NCI-H345 treated with DMSO at 0.1 percent for 48 hours (cell line): ENCODE data around the gene ANKRD40CL.

ENCODE experiments used
- DNase-seq: peaks from one replicate; lab custom pipeline; 2025; ENCODE audit not compliant: unreplicated experiment; lab: John Stamatoyannopoulos, UW

ANKRD40CL gene

DNA sequence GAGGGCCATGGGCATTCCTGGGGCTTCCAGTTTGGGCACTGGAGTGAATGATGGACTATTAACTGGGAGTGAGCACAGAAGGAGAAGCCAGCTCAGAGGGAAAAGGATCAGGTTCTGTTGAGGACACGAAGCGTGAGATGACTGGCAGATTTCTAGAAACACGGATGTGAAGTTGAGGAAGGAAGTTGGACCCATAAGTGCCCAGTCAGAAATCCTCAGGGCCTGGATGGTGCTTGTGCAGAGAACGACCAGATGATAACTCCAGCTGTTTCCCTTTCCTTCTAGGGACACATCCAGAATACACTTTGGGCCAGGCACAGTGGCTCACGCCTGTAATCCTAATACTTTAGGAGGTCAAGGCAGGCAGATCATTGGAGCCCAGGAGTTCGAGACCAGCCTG, 23.3 kb upstream of the ANKRD40CL start:
- DNase-seq = no peak

DNA sequence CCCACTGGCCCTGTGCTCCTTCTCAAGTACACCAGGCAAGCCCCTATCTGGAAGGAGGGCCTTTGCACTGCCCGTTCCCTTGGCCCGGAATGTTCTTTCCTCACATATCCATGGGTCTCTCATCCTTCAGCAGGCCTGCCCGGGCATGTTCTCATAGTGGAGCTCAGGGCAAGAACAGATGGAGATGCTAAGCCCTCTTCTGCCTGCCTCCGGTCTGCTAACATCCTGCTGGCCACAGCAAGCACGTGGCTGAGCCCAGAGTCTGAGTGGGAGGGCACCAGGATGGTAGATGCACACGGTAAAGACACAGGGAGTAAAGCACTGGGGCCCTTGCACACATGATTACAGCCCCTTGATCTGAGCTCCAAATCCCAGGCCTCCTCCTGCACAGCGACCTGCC, 19.8 kb upstream of the ANKRD40CL start:
- no peak for DNase-seq

DNA sequence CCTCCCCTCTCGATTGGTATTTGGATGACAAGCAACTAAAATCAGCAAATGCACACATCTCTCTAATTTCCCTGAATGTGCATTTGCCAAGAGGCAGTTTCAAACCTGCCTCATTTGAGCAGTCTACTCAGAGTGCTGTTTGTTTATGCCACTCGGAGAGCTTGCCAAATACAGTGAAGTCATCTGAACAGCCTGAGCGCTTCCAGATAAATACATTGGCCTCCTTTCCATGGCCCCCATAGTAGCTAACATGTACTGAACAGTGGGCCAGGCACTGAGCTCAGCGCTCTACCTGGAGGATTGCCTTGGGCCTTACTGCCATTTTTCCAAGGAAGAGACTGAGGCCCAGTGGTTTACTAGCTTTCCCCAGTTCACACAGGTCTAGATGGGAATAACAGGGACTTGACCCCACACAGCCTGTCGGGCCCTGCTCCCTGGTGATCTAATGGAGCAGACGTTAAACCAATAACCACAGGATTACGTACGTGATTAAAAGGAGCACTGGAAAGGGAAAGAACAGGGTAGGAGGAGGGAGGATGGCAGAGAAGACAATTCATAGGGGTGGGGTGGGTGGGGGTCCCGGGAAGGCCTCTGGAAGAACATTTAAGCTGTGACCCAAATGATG, 18.7 kb upstream of the ANKRD40CL start:
- DNase-seq = no peak

DNA sequence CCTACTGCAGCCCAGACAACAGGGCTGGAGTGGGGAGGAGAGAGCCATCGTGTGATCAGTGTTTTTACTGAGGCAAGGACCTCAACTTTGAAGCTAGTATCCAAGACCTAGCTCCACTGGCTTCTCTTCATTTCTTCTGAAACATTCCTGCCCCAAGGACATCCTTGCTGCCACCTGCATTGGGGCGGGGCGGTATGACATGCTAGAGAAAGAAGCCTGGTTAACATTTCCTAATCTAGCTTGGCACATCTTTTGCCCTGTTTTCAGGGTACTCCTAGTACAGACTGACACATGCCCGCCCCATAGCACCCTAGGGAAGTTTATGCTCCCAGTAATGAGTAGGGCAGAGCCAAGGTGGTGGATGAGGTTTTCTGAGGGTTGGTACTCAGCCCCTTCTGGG, 17.8 kb upstream of the ANKRD40CL start:
- no peak for DNase-seq

DNA sequence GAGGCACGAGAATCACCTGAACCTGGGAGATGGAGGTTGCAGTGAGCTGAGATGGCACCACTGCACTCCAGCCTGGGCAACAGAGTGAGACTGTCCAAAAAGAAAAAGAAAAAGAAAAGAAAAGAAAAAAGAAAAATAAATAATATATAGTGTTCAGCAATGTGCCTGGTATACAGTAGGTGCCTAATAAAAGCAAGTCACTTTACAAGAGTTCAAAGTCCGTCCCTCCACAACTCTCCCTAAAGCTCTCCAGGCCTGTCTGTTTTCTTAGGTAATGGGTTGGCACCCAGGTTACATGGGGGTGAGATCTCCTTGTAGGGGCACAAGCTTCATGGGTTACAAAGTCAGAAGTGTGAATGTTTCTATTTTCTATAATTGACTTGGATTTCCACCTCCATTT, 16.6 kb upstream of the ANKRD40CL start:
- DNase-seq = no peak

DNA sequence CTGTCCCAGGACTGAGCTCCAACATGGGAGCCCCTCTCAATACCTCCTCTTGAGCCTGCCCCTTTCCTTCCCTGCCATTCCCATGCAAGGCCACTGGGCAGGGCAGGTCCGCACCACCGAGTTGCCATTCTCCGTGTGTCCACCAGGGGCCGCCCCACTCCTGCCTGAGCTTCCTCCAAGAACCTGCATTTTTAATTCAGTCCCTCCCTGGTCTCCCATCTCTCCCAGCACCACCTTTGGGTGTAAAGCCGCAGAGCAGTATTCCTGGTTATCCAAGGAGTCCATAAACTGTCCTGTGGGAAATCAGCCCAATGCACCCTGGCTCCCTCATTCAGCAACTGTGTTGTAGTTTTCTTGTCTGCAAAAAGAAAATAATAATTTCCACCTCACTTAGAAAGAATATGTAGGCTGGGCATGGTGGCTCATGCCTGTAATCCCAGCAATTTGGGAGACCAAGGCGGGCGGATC, 15.9 kb upstream of the ANKRD40CL start:
- DNase-seq = peak; percentile 67

DNA sequence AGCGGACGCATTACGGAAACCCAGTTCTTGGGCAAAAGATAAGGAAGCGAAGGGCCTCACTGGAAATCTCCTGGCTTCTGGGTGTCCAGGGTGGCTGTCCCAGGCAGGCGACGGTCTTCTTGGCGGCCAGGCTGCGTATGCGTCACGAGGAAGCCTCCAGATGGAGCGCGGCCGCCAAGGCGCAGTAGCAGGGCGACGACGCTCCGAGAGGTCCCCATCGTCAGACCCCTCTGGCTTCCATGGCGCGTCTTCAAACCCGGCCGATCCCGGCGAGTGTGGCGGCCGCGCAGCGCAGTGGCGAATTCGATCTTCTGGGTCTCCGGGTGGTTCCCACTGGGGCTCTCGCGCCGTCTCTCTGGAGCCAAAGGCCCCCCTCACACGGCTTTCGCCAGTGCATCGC, 13.8 kb upstream of the ANKRD40CL start:
- DNase-seq = no peak

DNA sequence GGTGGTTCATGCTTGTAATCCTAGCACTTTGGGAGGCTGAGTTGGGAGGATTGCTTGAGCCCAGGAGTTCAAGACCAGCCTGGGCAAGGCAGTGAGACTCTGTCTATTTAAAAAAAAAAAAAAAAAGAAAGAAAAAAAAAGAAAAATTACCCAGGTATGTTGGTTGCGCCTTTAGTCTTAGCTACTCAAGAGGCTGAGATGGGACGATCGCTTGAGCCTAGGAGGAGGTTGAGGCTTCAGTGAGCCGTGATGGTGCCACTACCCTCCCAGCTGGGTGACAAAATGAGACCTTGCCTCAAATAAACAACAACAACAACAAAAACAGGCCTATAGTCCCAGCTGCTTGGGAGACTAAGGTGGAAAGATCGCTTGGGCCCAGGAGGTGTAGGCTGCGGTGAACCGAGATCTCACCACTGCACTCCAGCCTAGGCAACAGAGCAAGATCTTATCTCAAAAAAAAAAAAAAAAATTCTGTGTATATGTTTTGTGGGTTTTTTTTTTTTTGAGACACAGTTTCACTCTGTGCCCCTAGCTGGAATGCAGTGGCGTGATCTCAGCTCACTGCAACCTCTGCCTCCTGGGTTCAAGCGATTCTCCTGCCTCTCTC, 12.5 kb upstream of the ANKRD40CL start:
- no peak for DNase-seq

DNA sequence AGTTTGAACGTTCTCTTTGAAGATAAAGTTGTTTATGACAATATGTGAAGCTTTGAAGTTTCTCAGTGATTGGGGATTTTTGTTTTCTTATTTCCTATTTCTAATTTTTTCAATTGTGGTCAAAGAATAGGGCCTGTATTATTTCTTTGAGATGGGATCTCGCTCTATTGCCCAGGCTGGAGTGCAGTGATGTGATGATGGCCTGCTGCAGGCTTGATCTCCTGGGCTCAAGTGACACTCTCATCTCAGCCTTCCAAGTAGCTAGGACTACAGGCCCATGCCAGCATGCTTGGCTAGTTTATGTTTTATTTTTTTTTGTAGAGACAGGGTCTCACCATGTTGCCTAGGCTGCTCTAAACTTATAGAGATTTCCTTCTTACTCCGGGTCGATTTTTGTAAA, 11.7 kb upstream of the ANKRD40CL start:
- DNase-seq = no peak

DNA sequence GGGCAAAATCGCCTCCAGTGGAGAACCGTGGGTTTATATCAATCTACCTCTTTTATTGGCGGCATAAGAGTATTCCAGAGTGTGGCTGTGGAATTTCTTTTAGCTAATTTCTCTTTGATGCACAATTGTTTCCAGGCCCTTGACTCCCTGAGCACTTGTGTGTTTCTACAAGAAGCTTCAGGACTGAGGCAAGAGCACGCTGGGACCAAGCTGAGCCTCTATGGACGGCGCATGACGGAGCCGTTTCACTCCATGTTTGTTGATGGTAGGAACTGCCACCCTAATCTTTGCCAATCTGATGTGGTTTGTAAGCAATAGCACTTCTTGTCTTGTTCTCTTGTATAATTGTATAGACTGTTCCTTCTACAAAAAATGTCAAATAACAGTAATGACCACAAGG, 11.2 kb upstream of the ANKRD40CL start:
- DNase-seq = no peak

DNA sequence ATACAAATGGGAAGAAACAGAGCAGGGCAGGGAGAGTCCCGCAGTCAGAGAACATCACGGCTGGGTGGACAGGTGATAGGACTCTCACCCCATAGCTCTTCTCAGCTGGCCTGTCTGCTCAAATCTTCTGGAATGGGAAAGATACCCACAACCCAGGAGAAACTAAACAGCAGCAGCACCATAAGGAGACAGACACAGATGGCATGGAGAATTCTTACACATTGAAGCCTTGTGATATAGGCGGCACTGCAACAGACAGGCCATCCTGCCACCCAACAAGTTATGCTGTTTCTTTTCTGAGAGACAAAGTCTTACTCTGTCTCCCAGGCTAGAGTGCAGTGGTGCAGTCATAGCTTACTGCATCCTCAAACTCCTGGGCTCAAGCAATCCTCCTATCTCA, 8.6 kb upstream of the ANKRD40CL start:
- no peak for DNase-seq

DNA sequence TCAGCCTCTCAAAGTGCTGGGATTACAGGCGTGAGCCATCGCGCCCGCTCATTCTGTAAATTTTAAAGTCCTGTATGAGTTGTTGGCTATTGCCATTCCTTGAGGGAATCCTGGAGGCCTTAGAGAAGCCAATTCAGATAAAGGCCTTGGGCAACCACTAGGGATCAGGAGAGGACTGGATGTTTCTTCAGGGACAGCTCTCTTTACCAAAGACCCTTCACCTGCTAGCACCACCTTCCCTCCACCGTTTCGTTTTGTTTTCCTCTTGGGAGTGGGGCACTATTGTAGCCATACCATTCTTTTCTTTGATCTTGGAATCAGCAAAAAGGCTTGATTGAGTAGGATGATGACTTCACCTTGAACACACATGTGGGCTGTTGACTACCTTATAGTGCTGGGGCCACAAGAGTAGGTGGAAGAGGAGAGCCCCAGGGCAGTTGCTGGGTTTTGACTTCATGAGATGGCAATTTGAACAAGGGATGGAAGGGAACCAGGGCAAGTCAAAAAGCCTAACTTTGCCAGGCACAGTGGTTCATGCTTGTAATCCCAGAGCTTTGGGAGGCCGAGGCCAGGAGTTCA, 7.0 kb upstream of the ANKRD40CL start:
- DNase-seq = no peak

DNA sequence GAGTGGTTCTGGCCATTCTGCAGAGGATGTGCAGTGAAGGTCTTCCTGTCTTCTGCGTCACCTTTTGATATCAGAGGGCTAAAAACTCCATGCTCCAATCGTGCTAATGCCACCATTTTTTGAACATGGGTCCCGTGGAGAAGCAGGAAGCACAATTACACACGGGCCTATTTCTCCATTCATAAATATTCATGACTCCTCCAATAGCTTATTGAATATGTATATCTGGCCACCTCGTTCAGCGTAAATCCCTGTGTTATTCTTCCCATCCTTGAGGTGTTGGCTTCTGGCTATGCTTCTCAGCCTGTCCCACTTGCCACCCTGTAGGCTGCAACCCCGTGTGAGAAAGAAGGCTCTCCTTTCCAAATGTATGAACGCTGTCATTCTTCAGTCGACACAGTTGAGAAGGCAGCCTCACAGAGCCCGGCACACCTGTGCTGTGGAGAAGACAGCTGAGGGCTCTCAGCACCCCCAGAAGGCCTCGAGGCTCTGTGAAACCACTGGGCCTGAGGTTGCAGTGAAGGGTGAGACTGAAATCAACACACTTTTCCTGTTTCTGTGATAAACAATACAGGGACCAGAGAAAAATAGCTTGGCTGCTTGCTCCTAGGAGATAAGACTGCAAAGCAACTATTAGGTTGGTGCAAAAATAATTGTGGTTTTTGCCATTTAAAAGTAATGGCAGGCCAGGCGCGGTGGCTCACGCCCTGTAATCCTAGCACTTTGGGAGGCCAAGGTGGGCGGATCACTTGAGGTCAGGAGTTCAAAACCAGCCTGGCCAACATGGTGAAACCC, 4.9 kb upstream of the ANKRD40CL start:
- DNase-seq = no peak

DNA sequence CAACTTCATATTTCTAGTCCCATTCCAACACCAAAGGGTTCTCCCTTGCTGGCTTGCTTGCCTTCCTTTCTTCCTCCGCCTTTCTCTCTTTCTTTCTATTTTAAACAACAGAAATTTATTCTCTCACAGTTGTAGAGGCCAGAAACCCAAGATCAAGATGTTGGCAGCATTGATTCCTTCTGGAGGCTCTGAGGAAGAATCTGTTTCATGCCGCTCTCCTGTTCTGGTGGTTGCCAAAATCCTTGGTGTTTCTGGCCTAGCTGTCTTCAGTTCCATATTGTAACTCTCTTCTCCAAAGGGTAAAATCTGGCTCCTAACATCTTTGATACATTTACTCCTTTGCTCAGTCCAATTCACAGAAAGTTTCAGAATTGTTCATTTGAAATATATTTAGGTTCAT, 3.0 kb upstream of the ANKRD40CL start:
- DNase-seq = no peak

DNA sequence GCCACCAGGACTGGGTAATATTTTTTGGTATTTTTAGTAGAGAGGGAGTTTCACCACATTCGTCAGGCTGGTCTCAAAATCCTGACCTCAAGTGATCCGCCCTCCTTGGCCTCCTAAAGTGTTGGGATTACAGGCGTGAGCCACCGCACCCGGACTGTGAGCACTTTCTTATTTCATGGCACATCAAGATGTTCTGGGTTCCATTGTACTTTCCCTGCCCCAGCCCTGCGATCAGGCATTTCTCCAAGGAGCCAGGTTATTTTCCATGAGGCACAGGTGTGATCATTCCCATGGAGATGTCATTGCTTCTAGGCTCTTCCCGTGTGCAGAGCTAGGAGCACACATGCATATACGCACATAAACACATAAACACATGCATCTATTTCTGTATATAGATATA, 2.6 kb upstream of the ANKRD40CL start:
- no peak for DNase-seq

DNA sequence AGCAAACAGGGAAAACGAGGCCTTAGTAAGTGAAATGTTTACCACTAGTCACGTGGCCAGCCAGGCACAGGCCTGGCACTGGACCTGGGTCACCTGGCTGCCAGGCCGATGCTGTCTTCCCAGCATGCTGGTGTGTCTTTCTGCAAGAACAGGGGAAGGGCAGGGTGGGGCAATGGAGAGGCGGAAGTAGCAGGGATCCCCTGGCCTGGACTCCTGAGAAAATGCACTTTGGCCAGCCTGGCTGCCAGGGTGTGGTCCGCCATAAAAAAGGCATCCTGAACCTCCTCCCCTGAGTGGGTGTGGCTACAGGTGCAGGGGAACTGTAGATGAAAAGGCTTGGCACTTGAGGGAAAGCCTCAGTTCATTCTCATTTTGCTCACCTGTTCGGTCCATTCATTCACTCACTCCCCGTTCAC, 1.0 kb upstream of the ANKRD40CL start:
- no peak for DNase-seq

DNA sequence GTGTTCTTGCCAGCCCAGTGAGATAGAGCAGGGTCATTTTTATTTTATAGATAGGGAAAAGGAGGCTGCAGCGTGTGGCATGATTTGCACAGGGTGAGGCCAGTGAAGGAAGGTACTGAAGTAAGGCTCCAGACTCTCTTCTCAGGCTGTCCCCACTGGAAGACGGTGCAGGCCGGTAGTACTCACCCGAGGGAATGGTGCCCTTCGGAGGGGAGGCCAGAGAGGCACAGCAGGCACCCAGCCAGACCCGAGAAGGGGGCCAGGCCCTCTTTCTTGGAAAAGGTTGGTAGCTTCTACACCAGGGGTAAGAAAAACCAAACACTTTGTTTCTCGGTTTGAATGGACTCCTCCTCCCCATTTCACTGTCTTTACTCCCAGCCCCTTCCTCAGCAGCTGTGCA, 288 bp downstream of the ANKRD40CL start:
- no peak for DNase-seq

DNA sequence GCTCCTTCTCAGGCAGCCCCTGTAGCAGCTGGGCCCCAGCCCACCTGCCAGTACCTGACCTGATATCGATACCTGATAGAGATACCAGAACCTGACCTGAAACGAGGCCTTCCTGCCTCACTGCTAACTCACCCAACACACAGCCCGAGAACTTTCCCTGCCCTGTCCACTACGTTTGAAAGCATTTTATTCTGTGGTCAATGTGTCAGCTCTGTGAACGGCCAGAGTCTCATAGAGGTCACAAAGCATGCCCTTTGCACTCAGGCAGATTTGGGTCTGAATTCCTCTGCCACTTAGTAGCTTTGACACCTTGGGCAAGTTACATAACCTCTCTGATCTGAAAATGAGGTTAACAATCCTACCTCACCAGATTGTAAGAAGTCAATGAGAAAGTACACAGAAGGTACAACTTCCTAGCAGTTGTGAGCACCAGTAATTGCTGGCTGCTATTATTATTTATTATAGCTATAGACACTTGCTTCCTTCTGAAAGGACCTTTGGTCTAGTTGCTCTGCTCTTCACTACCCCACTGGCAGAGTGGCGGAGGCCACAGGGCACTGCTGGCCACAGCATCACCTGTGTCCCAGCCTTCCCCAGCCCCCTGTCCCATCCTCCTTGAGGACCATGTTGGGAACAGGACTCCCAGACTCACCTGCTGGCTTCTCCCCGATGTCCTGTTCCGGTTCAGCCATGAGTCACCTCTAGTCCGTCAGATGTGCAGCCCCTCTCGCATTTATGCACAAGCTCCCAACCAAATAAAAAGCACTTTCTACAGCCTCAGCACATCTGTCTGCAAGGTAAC, 895 bp downstream of the ANKRD40CL start:
- no peak for DNase-seq

DNA sequence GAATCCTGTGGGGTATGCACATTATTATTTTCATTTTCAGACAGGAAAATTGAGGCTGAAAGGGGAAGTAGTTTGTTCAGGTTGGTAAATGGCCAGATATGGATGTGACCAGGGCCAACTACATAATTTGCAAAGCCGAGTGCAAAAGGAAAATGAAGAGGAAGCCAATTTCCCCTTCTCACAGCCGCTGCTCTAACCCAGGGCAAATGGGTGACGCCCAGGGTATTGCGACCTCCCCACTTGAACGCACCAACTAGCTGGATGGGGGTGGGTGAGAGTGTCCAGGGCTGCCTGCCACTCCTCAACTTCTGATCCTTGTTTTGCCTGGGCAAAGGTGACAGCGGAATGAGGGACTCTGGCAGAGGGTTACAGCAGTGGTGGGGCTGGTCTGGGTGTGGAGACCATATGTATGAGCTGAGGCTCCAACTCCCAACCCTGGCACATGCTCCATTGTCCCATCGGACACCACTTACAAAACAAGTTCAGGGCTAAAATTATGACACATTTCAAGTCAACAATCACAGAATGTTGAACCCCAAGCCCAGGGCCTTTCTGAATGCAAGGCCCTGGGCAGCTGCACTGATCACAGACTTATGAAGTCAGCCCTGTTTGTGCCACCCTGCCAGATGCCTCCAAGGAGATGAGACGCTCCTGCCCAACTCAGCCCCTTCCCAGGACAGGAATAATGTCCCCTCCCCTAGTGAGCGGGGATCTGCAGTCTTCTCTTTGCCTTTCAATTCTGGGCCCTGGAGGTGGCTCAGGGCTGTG, 1.7 kb downstream of the ANKRD40CL start:
- DNase-seq = no peak

DNA sequence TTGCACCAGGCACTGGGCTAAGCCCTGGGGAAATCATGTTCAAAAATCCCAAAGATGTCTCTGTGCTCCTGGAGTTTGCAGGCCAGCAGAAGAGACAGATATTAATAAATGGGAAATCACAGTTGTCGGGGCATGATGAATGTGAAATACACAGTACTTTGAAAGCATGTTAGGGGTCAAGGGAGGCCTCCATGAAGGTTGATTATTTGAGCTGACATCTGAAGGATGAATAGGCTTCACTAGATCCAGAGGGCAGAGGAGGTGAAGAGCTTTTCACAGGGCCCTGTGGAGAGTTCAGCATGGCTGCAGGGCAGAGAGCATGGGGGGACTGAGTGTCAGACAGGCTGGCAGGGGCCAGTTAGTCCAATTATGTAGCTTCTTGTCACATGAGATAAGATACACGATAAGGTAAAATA, 2.6 kb downstream of the ANKRD40CL start:
- no peak for DNase-seq
